Measurements from ENCODE around the gene RASAL3.

DNA sequence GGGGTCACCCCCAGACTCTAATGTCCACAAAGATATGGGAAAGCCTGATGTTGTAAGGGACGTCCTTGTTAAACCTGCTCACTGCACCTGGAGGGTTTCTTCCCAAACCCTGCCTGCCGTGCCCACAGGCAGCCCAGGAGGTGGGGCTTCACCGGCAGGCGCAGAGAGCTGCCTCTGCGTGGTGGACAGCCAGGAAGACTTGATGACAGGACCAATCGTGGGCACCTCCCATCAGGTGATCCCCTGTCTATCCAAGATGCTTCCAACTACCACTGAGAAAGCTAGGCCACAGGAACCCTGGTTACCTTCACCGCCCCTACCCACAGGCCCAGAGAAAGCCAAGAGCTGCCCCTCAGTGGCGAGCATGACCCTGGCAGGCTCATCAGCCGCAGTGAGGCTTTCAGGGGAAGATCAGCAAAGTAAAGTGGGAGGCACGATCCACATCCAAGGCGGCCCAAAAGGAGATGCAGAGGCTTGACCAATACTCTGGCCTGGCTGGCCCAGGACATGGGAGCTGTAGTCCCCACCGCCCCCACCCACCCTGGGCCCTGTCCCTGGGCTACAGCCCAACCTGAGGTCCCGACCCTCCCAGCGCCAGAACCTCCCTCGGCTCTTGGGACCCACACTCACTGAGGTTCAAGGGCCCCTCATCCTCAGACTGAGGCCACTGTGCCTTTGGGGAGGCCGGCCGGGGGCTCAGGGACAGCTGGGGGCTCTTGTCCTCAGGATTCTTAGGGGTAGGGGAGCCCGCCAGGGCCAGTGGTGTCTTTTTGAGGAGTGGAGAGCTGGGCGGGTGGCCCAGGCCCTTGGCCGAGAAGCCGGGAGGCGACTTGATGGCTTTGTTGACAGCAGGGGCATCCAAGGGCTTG is 35.2 kb downstream of the RASAL3 start:
- TF ChIP-seq EP300 (IDR thresholded peaks at IDR 0.05; ENCODE audit: low read depth): no peak
- TF ChIP-seq, protein P1, sequence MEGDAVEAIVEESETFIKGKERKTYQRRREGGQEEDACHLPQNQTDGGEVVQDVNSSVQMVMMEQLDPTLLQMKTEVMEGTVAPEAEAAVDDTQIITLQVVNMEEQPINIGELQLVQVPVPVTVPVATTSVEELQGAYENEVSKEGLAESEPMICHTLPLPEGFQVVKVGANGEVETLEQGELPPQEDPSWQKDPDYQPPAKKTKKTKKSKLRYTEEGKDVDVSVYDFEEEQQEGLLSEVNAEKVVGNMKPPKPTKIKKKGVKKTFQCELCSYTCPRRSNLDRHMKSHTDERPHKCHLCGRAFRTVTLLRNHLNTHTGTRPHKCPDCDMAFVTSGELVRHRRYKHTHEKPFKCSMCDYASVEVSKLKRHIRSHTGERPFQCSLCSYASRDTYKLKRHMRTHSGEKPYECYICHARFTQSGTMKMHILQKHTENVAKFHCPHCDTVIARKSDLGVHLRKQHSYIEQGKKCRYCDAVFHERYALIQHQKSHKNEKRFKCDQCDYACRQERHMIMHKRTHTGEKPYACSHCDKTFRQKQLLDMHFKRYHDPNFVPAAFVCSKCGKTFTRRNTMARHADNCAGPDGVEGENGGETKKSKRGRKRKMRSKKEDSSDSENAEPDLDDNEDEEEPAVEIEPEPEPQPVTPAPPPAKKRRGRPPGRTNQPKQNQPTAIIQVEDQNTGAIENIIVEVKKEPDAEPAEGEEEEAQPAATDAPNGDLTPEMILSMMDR (IDR thresholded peaks at IDR 0.05): no peak
